A549 (cell line): ENCODE measurements around the gene AAMDC. TPM values are rescaled to one million over a fixed set of nuclear protein-coding genes. Genes with fewer than 3 reads are reported as not detected.

Experiments used
- ATAC-seq, 2 experiments: fragments of 200-7000 bp in 1 of 2; fragments of >200 bp in 1 of 2; cut with Nextera tagmentation in 1 of 2; cut with Tn5 transposase in 1 of 2; 3 replicates each; pipeline versions ENCODE4 v1.8.0 to v1.9.1; 2018 to 2020; ENCODE audit warnings: mild to moderate bottlenecking in 1 of 2, moderate library complexity in 1 of 2
- CTCF ChIA-PET: fragments of 300-600 bp; sonication (Branson Sonifier 250); formaldehyde crosslinking; extraction: SDS; loops from one replicate; lab custom pipeline; 2021; ENCODE audit warnings: antibody characterized with exemption, inconsistent platforms; lab: Yijun Ruan, JAX
- POLR2A ChIA-PET: fragments of 350-600 bp; formaldehyde crosslinking; extraction: SDS; loops from one replicate; lab custom pipeline; 2021; ENCODE audit warnings: antibody characterized with exemption, inconsistent platforms; lab: Yijun Ruan, JAX
- DNase-seq, 2 experiments: peaks; one replicate each; pipeline versions ENCODE4 v3.0.0 to v3.0.0-alpha.2; 2011 to 2016; ENCODE audit warnings: low read depth in 1 of 2, low spot score in 1 of 2
- FAIRE-seq: peaks from 2 replicates; lab custom pipeline; 2011; peaks lifted over from hg19 to GRCh38; lab: Jason Lieb, UNC
- H3K27ac ChIP-seq, 2 experiments: fragments of >200 bp; sonication (Bioruptor Twin); formaldehyde crosslinking; 3 replicates each; pipeline ENCODE4 v1.5.1; 2016 to 2017
- H3K4me1 ChIP-seq: fragments of >200 bp; sonication (Bioruptor Twin); formaldehyde crosslinking; 3 replicates; pipeline ENCODE4 v1.6.1; 2016
- H3K4me2 ChIP-seq: fragments of >200 bp; sonication (Bioruptor Twin); formaldehyde crosslinking; 3 replicates; pipeline ENCODE4 v1.6.1; 2016
- H3K4me3 ChIP-seq: fragments of >200 bp; sonication (Bioruptor Twin); formaldehyde crosslinking; 3 replicates; pipeline ENCODE4 v1.5.1; 2016
- H3K9me3 ChIP-seq: fragments of >200 bp; sonication (Bioruptor Twin); formaldehyde crosslinking; 3 replicates; pipeline ENCODE4 v1.6.1; 2016
- ATOH8 ChIP-seq: fragments of 250-450 bp; sonication (Bioruptor Pico); IDR thresholded peaks from 2 replicates; pipeline ENCODE4 v1.5.0; 2020; ENCODE audit warnings: low read depth, mild to moderate bottlenecking, moderate library complexity
- CBX8 ChIP-seq: fragments of 200-600 bp; sonication (generic); IDR thresholded peaks from 2 replicates; pipeline ENCODE4 v1.6.1; 2016
- CEBPB ChIP-seq, 2 experiments: fragments of >200 bp in 1 of 2; sonication (Bioruptor Twin) in 1 of 2; formaldehyde crosslinking in 1 of 2; IDR thresholded peaks; 2 replicates each; pipeline ENCODE4 v1.6.1; 2012 to 2016
- CHD4 ChIP-seq: fragments of 200-600 bp; sonication (generic); IDR thresholded peaks from 2 replicates; pipeline ENCODE4 v1.6.1; 2016; ENCODE audit warnings: antibody characterized with exemption, mild to moderate bottlenecking, borderline replicate concordance
- ELK1 ChIP-seq: fragments of 150-350 bp; IDR thresholded peaks from 2 replicates; pipeline ENCODE4 v1.6.1; 2014; ENCODE audit warnings: low read depth, mild to moderate bottlenecking, low read length
- EP300 ChIP-seq, 2 experiments: fragments of >200 bp; sonication (Bioruptor Twin); formaldehyde crosslinking; IDR thresholded peaks; 2 replicates in 1 of 2; 3 replicates in 1 of 2; pipeline ENCODE4 v1.6.1; 2016 to 2017
- ESRRA ChIP-seq: fragments of 150-350 bp; IDR thresholded peaks from 2 replicates; pipeline ENCODE4 v1.6.1; 2014; ENCODE audit warnings: mild to moderate bottlenecking, low read length, borderline replicate concordance
- FOSB ChIP-seq: fragments of 250-450 bp; sonication (Bioruptor Pico); IDR thresholded peaks from 2 replicates; pipeline ENCODE4 v1.5.0; 2020; ENCODE audit warnings: mild to moderate bottlenecking, moderate library complexity
- FOSL2 ChIP-seq, 2 experiments: fragments of 450-650 bp in 1 of 2; fragments of >200 bp in 1 of 2; sonication (Bioruptor Twin) in 1 of 2; formaldehyde crosslinking; IDR thresholded peaks; 2 replicates each; pipeline versions ENCODE4 v1.5.0 to v1.6.1; 2016 to 2020; ENCODE audit warnings: mild to moderate bottlenecking in 1 of 2, moderate library complexity in 1 of 2
- HES2 ChIP-seq: fragments of >200 bp; sonication (Bioruptor Twin); formaldehyde crosslinking; IDR thresholded peaks from 2 replicates; pipeline ENCODE4 v1.6.1; 2016
- HEYL ChIP-seq: fragments of 250-450 bp; sonication (Bioruptor Pico); IDR thresholded peaks from 2 replicates; pipeline ENCODE4 v1.8.0; 2021; ENCODE audit warnings: mild to moderate bottlenecking, moderate library complexity
- HOXB5 ChIP-seq: fragments of 250-450 bp; sonication (Bioruptor Pico); IDR thresholded peaks from 2 replicates; pipeline ENCODE4 v1.5.0; 2020; ENCODE audit warnings: mild to moderate bottlenecking, moderate library complexity
- JUN ChIP-seq, 2 experiments: fragments of >200 bp; sonication (Bioruptor Twin); formaldehyde crosslinking; IDR thresholded peaks; 2 replicates in 1 of 2; 3 replicates in 1 of 2; pipeline ENCODE4 v1.6.1; 2016 to 2017
- JUNB ChIP-seq: fragments of >200 bp; sonication (Bioruptor Twin); formaldehyde crosslinking; IDR thresholded peaks from 2 replicates; pipeline ENCODE4 v1.6.1; 2016
- KDM5A ChIP-seq: fragments of 200-600 bp; sonication (generic); IDR thresholded peaks from 2 replicates; pipeline ENCODE4 v1.6.1; 2016; ENCODE audit warnings: antibody characterized with exemption, mild to moderate bottlenecking
- MAFK ChIP-seq: fragments of 450-650 bp; IDR thresholded peaks from 2 replicates; pipeline ENCODE4 v1.6.1; 2014; ENCODE audit not compliant: partially characterized antibody
- MAZ ChIP-seq: fragments of 150-350 bp; IDR thresholded peaks from 2 replicates; pipeline ENCODE4 v1.6.1; 2014; ENCODE audit warnings: antibody characterized with exemption, low read depth, low read length, borderline replicate concordance
- MYC ChIP-seq: IDR thresholded peaks from 2 replicates; pipeline ENCODE4 v1.6.1; 2012; ENCODE audit warnings: mild to moderate bottlenecking, inconsistent platforms, low read length, improper control_type of control experiment, borderline replicate concordance
- PHF8 ChIP-seq: fragments of 200-600 bp; sonication (generic); IDR thresholded peaks from 2 replicates; pipeline ENCODE4 v1.6.1; 2016; ENCODE audit warnings: low read depth, mild to moderate bottlenecking, antibody characterized with exemption, moderate library complexity, borderline replicate concordance
- RAD21 ChIP-seq, 2 experiments: fragments of >200 bp in 1 of 2; sonication (Bioruptor Twin) in 1 of 2; formaldehyde crosslinking in 1 of 2; IDR thresholded peaks in 1 of 2; conservative IDR thresholded peaks in 1 of 2; 2 replicates in 1 of 2; 3 replicates in 1 of 2; pipeline ENCODE4 v1.6.1; 2012 to 2018; ENCODE audit warnings: inconsistent platforms in 1 of 2
- RCOR1 ChIP-seq: fragments of 150-350 bp; IDR thresholded peaks from 2 replicates; pipeline ENCODE4 v1.6.1; 2014; ENCODE audit warnings: antibody characterized with exemption, low read length, low read depth
- SMC3 ChIP-seq: fragments of >200 bp; sonication (Bioruptor Twin); formaldehyde crosslinking; IDR thresholded peaks from 3 replicates; pipeline ENCODE4 v1.6.1; 2018; ENCODE audit warnings: inconsistent platforms
- SREBF2 ChIP-seq: fragments of 450-650 bp; IDR thresholded peaks from 2 replicates; pipeline ENCODE4 v1.6.1; 2014; ENCODE audit warnings: mild to moderate bottlenecking, moderate library complexity
- TP53 ChIP-seq: fragments of 250-450 bp; sonication (Bioruptor Pico); IDR thresholded peaks from 2 replicates; pipeline ENCODE4 v1.5.0; 2021; ENCODE audit warnings: mild to moderate bottlenecking, moderate library complexity
- WGBS: methylation state at CpG from one replicate; pipeline ENCODE4 v1.1.6; 2017; ENCODE audit errors: missing lambda C conversion rate; 5-methylcytosine and 5-hydroxymethylcytosine counted together
- polyA plus RNA-seq, 4 experiments: library from polyadenylated mRNA; depleted of rRNA in 3 of 4; stranded (reverse); fragments of >200 nt; fragmentation: RNase III in 1 of 4; extraction: RNeasy Plus Mini Kit Qiagen cat#74134 plus additional on column Dnase treatment in 1 of 4; gene quantifications; 2 replicates in 3 of 4; 3 replicates in 1 of 4; pipeline ENCODE4 v1.2.3, GENCODE V29; 2011 to 2017
- TF ChIP-seq, protein P1 (sequence below): fragments of >200 bp; sonication (Bioruptor Twin); formaldehyde crosslinking; IDR thresholded peaks from 3 replicates; pipeline ENCODE4 v1.6.1; 2016
- TF ChIP-seq, protein P2 (sequence below): IDR thresholded peaks from 2 replicates; pipeline ENCODE4 v1.6.1; 2012

AAMDC gene
- polyA plus RNA-seq, 2 of the 4 experiments (the other 2 are of a cell fraction), result 25.4 to 36.5 TPM

GRCh38 chr11:77882396-77882795 is 61.5 kb downstream of the AAMDC start:
- Histone ChIP-seq H3K4me2 (no peak overlapping the region), H3K4me1 (no peaks in the 10 kb centered on the region; the same call in 2 of the 3 replicates), H3K4me3 (no peak overlapping the region), H3K27ac (no peak overlapping the region), H3K9me3 (no peaks in the 10 kb centered on the region)
- POLR2A ChIA-PET, result no interaction called here
- 84% methylated on average over 3 of the region's 3 CpGs for WGBS
- TF ChIP-seq FOSL2 (IDR thresholded peaks at IDR 0.05) (no peak), FOSL2 (CRISPR knock-in tag; IDR thresholded peaks at IDR 0.05) (no peak), HOXB5 (no peak)
- DNase-seq, result no peak
- no peak for FAIRE-seq
- ATAC-seq, result no peak
- CTCF ChIA-PET, result no interaction called here

GRCh38 chr11:77883775-77884174 is 62.8 kb downstream of the AAMDC start:
- no peak for DNase-seq
- Histone ChIP-seq H3K4me2 (no peak overlapping the region), H3K4me1 (no peaks in the 10 kb centered on the region; the same call in 2 of the 3 replicates), H3K4me3 (no peak overlapping the region), H3K27ac (no peak overlapping the region), H3K9me3 (no peaks in the 10 kb centered on the region)
- TF ChIP-seq JUN (IDR thresholded peaks at IDR 0.05) (no peak), FOSB (CRISPR knock-in tag) (no peak), PHF8 (no peak), SMC3 (no peak), MAFK (no peak), MAZ (no peak), CBX8 (no peak), KDM5A (no peak), TP53 (CRISPR knock-in tag) (no peak)
- no peak for ATAC-seq
- CTCF ChIA-PET, result interaction anchor here (1.5 kb wide), 1 partner anchor 162 kb away, joined by 4 read pairs; no protein-coding TSS in a partner anchor
- FAIRE-seq, result no peak
- WGBS, result 90% methylated on average over 5 of the region's 5 CpGs
- POLR2A ChIA-PET, result no interaction called here

GRCh38 chr11:77884186-77884828 is 63.4 kb downstream of the AAMDC start:
- TF ChIP-seq CHD4, result no peak
- no peak for TF ChIP-seq JUNB
- TF ChIP-seq MYC, result no peak
- TF ChIP-seq ELK1, result no peak
- TF ChIP-seq EP300 (IDR thresholded peaks at IDR 0.05), result no peak
- TF ChIP-seq RCOR1, result no peak
- no peak overlapping the region for H3K27ac ChIP-seq
- H3K4me3 ChIP-seq, result no peak overlapping the region
- POLR2A ChIA-PET, result no interaction called here
- H3K9me3 ChIP-seq, result no peaks in the 10 kb centered on the region
- CTCF ChIA-PET, result interaction anchor here (0.6 to 1.5 kb wide), 2 partner anchors 161 to 243 kb away, joined by 4 read pairs; no protein-coding TSS in a partner anchor
- H3K4me1 ChIP-seq, result no peaks in the 10 kb centered on the region
- WGBS, result 92% methylated on average over 6 of the region's 6 CpGs
- FAIRE-seq (no peak), DNase-seq (no peak), ATAC-seq (no peak)
- no peak overlapping the region for H3K4me2 ChIP-seq

DNA sequence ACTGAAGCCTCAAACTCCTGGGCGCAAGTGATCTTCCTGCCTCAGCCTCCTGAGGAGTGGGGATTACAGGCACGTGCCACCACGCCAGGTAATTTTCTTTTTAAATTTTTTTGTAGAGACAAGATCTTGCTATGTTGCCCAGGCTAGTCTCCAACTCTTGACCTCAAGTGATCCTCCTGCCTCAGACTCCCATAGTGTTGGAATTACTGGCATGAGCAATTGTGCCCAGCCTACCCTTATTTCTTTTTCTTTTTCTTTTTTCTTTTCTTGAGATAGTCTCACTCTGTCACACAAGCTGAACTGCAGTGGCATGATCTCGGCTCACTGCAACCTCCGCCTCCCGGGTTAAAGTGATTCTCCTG is 63.9 kb downstream of the AAMDC start:
- CTCF ChIA-PET, result interaction anchor here (0.6 to 1.5 kb wide), 2 partner anchors 161 to 244 kb away, joined by 4 read pairs; no protein-coding TSS in a partner anchor
- Histone ChIP-seq H3K4me1 (no peaks in the 10 kb centered on the region), H3K4me2 (no peak overlapping the region), H3K27ac (no peak overlapping the region), H3K9me3 (no peaks in the 10 kb centered on the region), H3K4me3 (no peak overlapping the region)
- ATAC-seq (no peak), FAIRE-seq (no peak)
- TF ChIP-seq RAD21 (conservative IDR thresholded peaks at IDR 0.05 in 1 of 2, IDR thresholded peaks at IDR 0.05 in 1 of 2), result no peak
- TF ChIP-seq ESRRA, result no peak
- no peak for TF ChIP-seq HES2
- TF ChIP-seq, protein P1, sequence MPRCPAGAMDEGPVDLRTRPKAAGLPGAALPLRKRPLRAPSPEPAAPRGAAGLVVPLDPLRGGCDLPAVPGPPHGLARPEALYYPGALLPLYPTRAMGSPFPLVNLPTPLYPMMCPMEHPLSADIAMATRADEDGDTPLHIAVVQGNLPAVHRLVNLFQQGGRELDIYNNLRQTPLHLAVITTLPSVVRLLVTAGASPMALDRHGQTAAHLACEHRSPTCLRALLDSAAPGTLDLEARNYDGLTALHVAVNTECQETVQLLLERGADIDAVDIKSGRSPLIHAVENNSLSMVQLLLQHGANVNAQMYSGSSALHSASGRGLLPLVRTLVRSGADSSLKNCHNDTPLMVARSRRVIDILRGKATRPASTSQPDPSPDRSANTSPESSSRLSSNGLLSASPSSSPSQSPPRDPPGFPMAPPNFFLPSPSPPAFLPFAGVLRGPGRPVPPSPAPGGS, result no peak
- TF ChIP-seq, protein P2, sequence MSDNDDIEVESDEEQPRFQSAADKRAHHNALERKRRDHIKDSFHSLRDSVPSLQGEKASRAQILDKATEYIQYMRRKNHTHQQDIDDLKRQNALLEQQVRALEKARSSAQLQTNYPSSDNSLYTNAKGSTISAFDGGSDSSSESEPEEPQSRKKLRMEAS, result no peak
- no peak for TF ChIP-seq HEYL (CRISPR knock-in tag)
- TF ChIP-seq ATOH8 (CRISPR knock-in tag), result no peak
- no peak for TF ChIP-seq FOSB (CRISPR knock-in tag)
- no peak for TF ChIP-seq CEBPB (IDR thresholded peaks at IDR 0.05)
- no peak for TF ChIP-seq SREBF2
- TF ChIP-seq, all 56 proteins: peak for 0
- WGBS, result 95% methylated on average over 6 of the region's 6 CpGs
- POLR2A ChIA-PET, result no interaction called here
- no peak for DNase-seq
